DOHH2 (cell line): ENCODE results near the gene TNNT1.

Experiments
- H3F3A ChIP-seq: fragments of 200-600 bp; sonication (generic), shearing (Covaris generic); 2 replicates; pipeline ENCODE4 v1.6.0; 2016; ENCODE audit warnings: antibody characterized with exemption, mild to moderate bottlenecking; ENCODE audit not compliant: control insufficient read depth, insufficient read depth
- H3K27ac ChIP-seq: fragments of 200-600 bp; sonication (generic); 2 replicates; pipeline ENCODE4 v1.5.1; 2014; ENCODE audit warnings: low read depth, mild to moderate bottlenecking, low read length, moderate library complexity
- H3K27me3 ChIP-seq: fragments of 200-600 bp; sonication (generic); 2 replicates; pipeline ENCODE4 v1.6.1; 2014; ENCODE audit warnings: mild to moderate bottlenecking, low read length, mixed read lengths; ENCODE audit not compliant: control insufficient read depth
- H3K36me3 ChIP-seq: fragments of 200-600 bp; sonication (generic); 2 replicates; pipeline ENCODE4 v1.6.1; 2014; ENCODE audit warnings: mild to moderate bottlenecking, low read length, moderate library complexity, mixed read lengths; ENCODE audit not compliant: control insufficient read depth
- H3K4me1 ChIP-seq: fragments of 200-600 bp; sonication (generic); 2 replicates; pipeline ENCODE4 v1.6.1; 2014; ENCODE audit warnings: mild to moderate bottlenecking, low read length, mixed read lengths; ENCODE audit not compliant: control insufficient read depth
- H3K4me2 ChIP-seq: fragments of 200-600 bp; sonication (generic); 2 replicates; pipeline ENCODE4 v1.6.0; 2014; ENCODE audit warnings: mild to moderate bottlenecking, low read length, moderate library complexity
- H3K4me3 ChIP-seq: fragments of 200-600 bp; sonication (generic); 2 replicates; pipeline ENCODE4 v1.5.1; 2014; ENCODE audit warnings: mild to moderate bottlenecking, low read length, mixed read lengths
- H3K79me2 ChIP-seq: fragments of 200-600 bp; sonication (generic); 2 replicates; pipeline ENCODE4 v1.6.1; 2014; ENCODE audit warnings: mild to moderate bottlenecking, low read length, mixed read lengths; ENCODE audit not compliant: control insufficient read depth
- H3K9me2 ChIP-seq: fragments of 200-600 bp; sonication (generic); replicated peaks from 2 replicates; pipeline ENCODE4 v1.6.1; 2014; ENCODE audit warnings: mild to moderate bottlenecking, low read length, mixed read lengths; ENCODE audit not compliant: control insufficient read depth
- H3K9me3 ChIP-seq: fragments of 200-600 bp; sonication (generic); 2 replicates; pipeline ENCODE4 v1.6.1; 2014; ENCODE audit warnings: antibody characterized with exemption, low read length, mixed read lengths; ENCODE audit not compliant: control insufficient read depth, insufficient read depth
- H4K20me1 ChIP-seq: fragments of 200-600 bp; sonication (generic); 2 replicates; pipeline ENCODE4 v1.6.0; 2014; ENCODE audit warnings: low read depth, mild to moderate bottlenecking, antibody characterized with exemption, low read length, moderate library complexity; ENCODE audit not compliant: control insufficient read depth, insufficient read depth
- CTCF ChIP-seq: fragments of 200-600 bp; sonication (generic); IDR thresholded peaks from one replicate; pipeline ENCODE4 v1.5.1; 2014; ENCODE audit warnings: antibody characterized with exemption, mild to moderate bottlenecking, low read depth, low read length; ENCODE audit not compliant: poor library complexity, severe bottlenecking
- EZH2phosphoT487 ChIP-seq: fragments of 200-600 bp; sonication (generic); IDR thresholded peaks from 2 replicates; pipeline ENCODE4 v1.6.1; 2017; ENCODE audit warnings: borderline replicate concordance, mild to moderate bottlenecking, antibody characterized with exemption, low read length, moderate library complexity, mixed read lengths

TNNT1 gene

GRCh38 chr19:55176076-55176475 lies 27.1 kb upstream of the TNNT1 start:
- H3K27ac ChIP-seq: no peak overlapping the region
- H3K27me3 ChIP-seq: peaks cover 30% of the 10 kb centered on the region
- H3K36me3 ChIP-seq: no peaks in the 10 kb centered on the region
- no peaks in the 10 kb centered on the region for H3F3A ChIP-seq
- no peaks in the 10 kb centered on the region for H3K9me2 ChIP-seq
- H3K4me1 ChIP-seq: peaks cover 39% of the 10 kb centered on the region
- TF ChIP-seq CTCF (no peak), EZH2phosphoT487 (no peak)
- no peaks in the 10 kb centered on the region for H3K79me2 ChIP-seq
- H4K20me1 ChIP-seq: no peaks in the 10 kb centered on the region; the same call in 1 of the 2 replicates
- H3K9me3 ChIP-seq: peaks cover 21% of the 10 kb centered on the region; the same call in 1 of the 2 replicates
- no peak overlapping the region for H3K4me2 ChIP-seq
- no peak overlapping the region for H3K4me3 ChIP-seq

- Histone ChIP-seq H3K36me3 (no peaks in the 10 kb centered on the region), H3F3A (no peaks in the 10 kb centered on the region), H3K9me3 (peaks cover 21% of the 10 kb centered on the region; the same call in 1 of the 2 replicates), H4K20me1 (no peaks in the 10 kb centered on the region; the same call in 1 of the 2 replicates), H3K4me3 (no peak overlapping the region), H3K4me2 (no peak overlapping the region), H3K27ac (no peak overlapping the region), H3K9me2 (no peaks in the 10 kb centered on the region), H3K4me1 (peaks cover 39% of the 10 kb centered on the region), H3K27me3 (peaks cover 22% of the 10 kb centered on the region), H3K79me2 (no peaks in the 10 kb centered on the region)
- TF ChIP-seq EZH2phosphoT487 (no peak), CTCF (no peak)
Measured at GRCh38 chr19:55175117-55175867, 26.3 kb upstream of the TNNT1 start.

GRCh38 chr19:55174425-55175116 lies 25.6 kb upstream of the TNNT1 start:
- peaks cover 21% of the 10 kb centered on the region; the same call in 1 of the 2 replicates for H3K9me3 ChIP-seq
- H3K36me3 ChIP-seq: no peaks in the 10 kb centered on the region
- H3F3A ChIP-seq: no peaks in the 10 kb centered on the region
- H3K4me1 ChIP-seq: peaks cover 31% of the 10 kb centered on the region
- no peaks in the 10 kb centered on the region for H4K20me1 ChIP-seq
- H3K27ac ChIP-seq: no peak overlapping the region
- H3K27me3 ChIP-seq: peaks cover 16% of the 10 kb centered on the region
- H3K4me3 ChIP-seq: peak overlapping the region; percentile 77
- peak overlapping the region; percentile 75 for H3K4me2 ChIP-seq
- no peaks in the 10 kb centered on the region for H3K79me2 ChIP-seq
- H3K9me2 ChIP-seq: no peaks in the 10 kb centered on the region
- TF ChIP-seq CTCF (no peak), EZH2phosphoT487 (no peak)
